H9 (cell line): ENCODE measurements around the gene CLN5. TPM values are rescaled to one million over a fixed set of nuclear protein-coding genes. Genes with fewer than 3 reads are reported as not detected.
A peak's percentile ranks its signal among the peaks of the same experiment; 100 is the strongest.

Source experiments
- DNase-seq: peaks from one replicate; pipeline ENCODE4 v3.0.0-alpha.2; 2017
- H2AFZ ChIP-seq: one replicate; pipeline ENCODE4 v1.6.1; 2013; ENCODE audit warnings: mild to moderate bottlenecking, low read length, control low read depth, moderate library complexity
- H2AK5ac ChIP-seq: 2 replicates; pipeline ENCODE4 v1.6.1; 2013; ENCODE audit warnings: low read length, control low read depth, mixed read lengths; ENCODE audit not compliant: insufficient read length
- H2BK120ac ChIP-seq: one replicate; pipeline ENCODE4 v1.6.1; 2013; ENCODE audit warnings: low read depth, mild to moderate bottlenecking, low read length, control low read depth, inconsistent platforms; ENCODE audit not compliant: poor library complexity, severe bottlenecking
- H2BK12ac ChIP-seq: 2 replicates; pipeline ENCODE4 v1.6.1; 2013; ENCODE audit warnings: low read length, control low read depth, mixed read lengths, low read depth; ENCODE audit not compliant: insufficient read length
- H2BK15ac ChIP-seq: 2 replicates; pipeline ENCODE4 v1.6.1; 2013; ENCODE audit warnings: low read depth, low read length, control low read depth
- H2BK20ac ChIP-seq: one replicate; pipeline ENCODE4 v1.6.1; 2013; ENCODE audit warnings: low read depth, mild to moderate bottlenecking, low read length, control low read depth, inconsistent platforms; ENCODE audit not compliant: poor library complexity, severe bottlenecking
- H2BK5ac ChIP-seq: 2 replicates; pipeline ENCODE4 v1.6.1; 2013; ENCODE audit warnings: low read length, control low read depth, mixed read lengths; ENCODE audit not compliant: insufficient read length
- H3K14ac ChIP-seq: 2 replicates; pipeline ENCODE4 v1.6.1; 2013; ENCODE audit warnings: low read length, control low read depth; ENCODE audit not compliant: insufficient read depth
- H3K18ac ChIP-seq: 2 replicates; pipeline ENCODE4 v1.6.1; 2013; ENCODE audit warnings: low read depth, mild to moderate bottlenecking, mixed read lengths, low read length, control low read depth; ENCODE audit not compliant: insufficient read length
- H3K23ac ChIP-seq: 2 replicates; pipeline ENCODE4 v1.6.1; 2013; ENCODE audit warnings: low read length, control low read depth, mixed read lengths, low read depth; ENCODE audit not compliant: insufficient read length
- H3K23me2 ChIP-seq: 2 replicates; pipeline ENCODE4 v1.6.1; 2013; ENCODE audit warnings: low read depth, mild to moderate bottlenecking, mixed read lengths, low read length, control low read depth; ENCODE audit not compliant: insufficient read length, poor library complexity, severe bottlenecking
- H3K27ac ChIP-seq: 2 replicates; pipeline ENCODE4 v1.5.1; 2013; ENCODE audit warnings: low read length, control low read depth, mixed read lengths, low read depth; ENCODE audit not compliant: insufficient read length
- H3K27me3 ChIP-seq: 2 replicates; pipeline ENCODE4 v1.6.1; 2013; ENCODE audit warnings: low read length, control low read depth, inconsistent platforms; ENCODE audit not compliant: insufficient read depth
- H3K4ac ChIP-seq: 2 replicates; pipeline ENCODE4 v1.6.1; 2013; ENCODE audit warnings: low read depth, mild to moderate bottlenecking, control low read depth, inconsistent platforms, low read length, moderate library complexity
- H3K4me1 ChIP-seq: 2 replicates; pipeline ENCODE4 v1.6.1; 2013; ENCODE audit warnings: low read length, control low read depth, inconsistent platforms; ENCODE audit not compliant: insufficient read depth
- H3K4me2 ChIP-seq: 2 replicates; pipeline ENCODE4 v1.6.1; 2013; ENCODE audit warnings: low read length, control low read depth, mixed read lengths; ENCODE audit not compliant: insufficient read length, insufficient read depth
- H3K56ac ChIP-seq: 2 replicates; pipeline ENCODE4 v1.6.1; 2013; ENCODE audit warnings: low read depth, mild to moderate bottlenecking, mixed read lengths, low read length, control low read depth; ENCODE audit not compliant: insufficient read length
- H3K79me1 ChIP-seq: 2 replicates; pipeline ENCODE4 v1.6.1; 2013; ENCODE audit warnings: low read depth, mild to moderate bottlenecking, moderate library complexity, low read length, control low read depth, inconsistent platforms; ENCODE audit not compliant: insufficient read depth, poor library complexity, severe bottlenecking
- H3K79me2 ChIP-seq: 2 replicates; pipeline ENCODE4 v1.6.1; 2013; ENCODE audit warnings: low read length, control low read depth, inconsistent platforms; ENCODE audit not compliant: insufficient read depth
- H3K9ac ChIP-seq: 2 replicates; pipeline ENCODE4 v1.6.1; 2013; ENCODE audit warnings: low read length, control low read depth, mixed read lengths; ENCODE audit not compliant: insufficient read length; ENCODE audit errors: extremely low read depth
- H3K9me3 ChIP-seq: one replicate; pipeline ENCODE4 v1.6.1; 2013; ENCODE audit warnings: low read depth, low read length, inconsistent platforms; ENCODE audit not compliant: control insufficient read depth
- H3T11ph ChIP-seq: one replicate; pipeline ENCODE4 v1.6.1; 2013; ENCODE audit warnings: mild to moderate bottlenecking, low read length, control low read depth, inconsistent platforms
- H4K20me1 ChIP-seq: one replicate; pipeline ENCODE4 v1.6.1; 2013; ENCODE audit not compliant: control insufficient read depth, insufficient read length, insufficient read depth
- H4K5ac ChIP-seq: 2 replicates; pipeline ENCODE4 v1.6.1; 2013; ENCODE audit warnings: low read depth, mild to moderate bottlenecking, mixed read lengths, low read length, control low read depth; ENCODE audit not compliant: insufficient read length
- H4K8ac ChIP-seq: replicated peaks from 2 replicates; pipeline ENCODE4 v1.6.1; 2013; ENCODE audit warnings: low read length, control low read depth, mixed read lengths, low read depth; ENCODE audit not compliant: insufficient read length
- H4K91ac ChIP-seq: 2 replicates; pipeline ENCODE4 v1.6.1; 2013; ENCODE audit warnings: low read depth, mild to moderate bottlenecking, moderate library complexity, mixed read lengths, low read length, control low read depth; ENCODE audit not compliant: insufficient read length
- H3K27ac Mint-ChIP-seq, 3 experiments: 2 replicates in 2 of 3; 3 replicates in 1 of 3; pipeline ENCODE4 v1.8.0; 2020 to 2021; ENCODE audit warnings: mixed read lengths in 3 of 3, mild to moderate bottlenecking in 1 of 3, moderate library complexity in 1 of 3
- H3K27me3 Mint-ChIP-seq: 2 replicates; pipeline ENCODE4 v1.8.0; 2021; ENCODE audit warnings: low read depth, mild to moderate bottlenecking, moderate library complexity, mixed read lengths
- H3K36me3 Mint-ChIP-seq, 3 experiments: 2 replicates in 2 of 3; 3 replicates in 1 of 3; pipeline ENCODE4 v1.8.0; 2020 to 2021; ENCODE audit warnings: low read depth in 3 of 3, mixed read lengths in 3 of 3; ENCODE audit not compliant: insufficient read depth in 1 of 3
- H3K4me1 Mint-ChIP-seq, 2 experiments: 2 replicates each; pipeline ENCODE4 v1.8.0; 2020; ENCODE audit warnings: mixed read lengths in 2 of 2
- H3K4me3 Mint-ChIP-seq, 2 experiments: 2 replicates in 1 of 2; 3 replicates in 1 of 2; pipeline ENCODE4 v1.8.0; 2020 to 2021; ENCODE audit warnings: mild to moderate bottlenecking in 2 of 2, mixed read lengths in 2 of 2, moderate library complexity in 1 of 2
- H3K9me3 Mint-ChIP-seq, 2 experiments: 2 replicates in 1 of 2; 3 replicates in 1 of 2; pipeline ENCODE4 v1.8.0; 2020; ENCODE audit warnings: mild to moderate bottlenecking in 2 of 2, mixed read lengths in 2 of 2, moderate library complexity in 1 of 2
- WGBS: extraction: QIAGEN DNeasy Blood & Tissue Kit; methylation state at CpG from one replicate; pipeline ENCODE4 v1.1.7; 2013; ENCODE audit warnings: missing lambda C conversion rate, low lambda C conversion rate, mixed read lengths; ENCODE audit not compliant: insufficient read length; ENCODE audit errors: extremely low coverage; 5-methylcytosine and 5-hydroxymethylcytosine counted together
- total RNA-seq: library from RNA; stranded (reverse); gene quantifications from 2 replicates; pipeline ENCODE4 v1.2.1, GENCODE V29; 2021
- TF ChIP-seq, protein P1 (sequence below): fragments of 200-600 bp; sonication (generic); conservative IDR thresholded peaks from 3 replicates; pipeline ENCODE4 v1.8.0; 2021; ENCODE audit warnings: antibody characterized with exemption, mild to moderate bottlenecking

Gene CLN5
- total RNA-seq, 1 experiment from 2014 or later = 8.3 TPM

DNA sequence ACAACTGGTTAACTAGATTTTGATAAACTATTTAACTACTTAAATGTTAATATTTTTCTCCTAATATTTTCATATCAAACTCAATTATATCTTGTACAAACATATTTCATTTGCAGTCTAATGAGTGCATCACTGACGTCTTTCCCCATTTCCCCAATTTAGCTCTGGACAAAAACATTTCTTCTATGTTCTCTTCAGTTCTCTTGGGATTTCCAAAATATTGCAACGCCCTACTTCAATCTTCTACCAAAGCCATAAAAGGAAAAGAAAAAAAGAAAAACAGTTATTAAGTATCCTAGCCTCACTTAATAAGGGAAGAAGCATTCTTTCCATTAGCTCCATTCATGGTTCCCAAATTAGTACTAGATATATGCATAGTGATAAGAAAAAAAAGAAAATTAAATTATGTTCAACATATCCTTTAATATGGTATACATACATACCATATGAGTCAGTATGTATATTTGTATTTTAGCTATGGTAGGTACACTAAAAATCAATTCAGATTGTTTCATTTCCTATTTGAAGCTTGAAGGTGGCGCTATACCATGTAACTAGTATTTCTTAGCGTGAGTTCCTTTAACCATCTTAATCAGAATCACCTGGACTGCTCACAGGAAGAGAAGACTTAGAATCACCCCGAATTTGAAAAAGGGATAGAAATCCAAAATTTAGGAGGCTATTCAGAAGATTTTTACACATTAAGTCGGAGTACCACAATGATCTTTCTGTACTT, 25.2 kb downstream of the CLN5 start:
- Histone ChIP-seq H3K79me1 (peaks cover 4% of the 10 kb centered on the region), H2AFZ (no peak overlapping the region), H2BK5ac (no peak overlapping the region), H3K27ac (no peak overlapping the region), H3K4ac (no peak overlapping the region), H4K20me1 (no peaks in the 10 kb centered on the region), H4K5ac (no peak overlapping the region), H3K9me3 (no peaks in the 10 kb centered on the region), H2BK12ac (no peak overlapping the region), H3K27me3 (no peaks in the 10 kb centered on the region), H3K9ac (no peak overlapping the region), H3K18ac (no peak overlapping the region), H3K23ac (no peak overlapping the region), H3K23me2 (no peaks in the 10 kb centered on the region), H2BK120ac (no peak overlapping the region), H3K4me2 (no peak overlapping the region), H3T11ph (no peak overlapping the region), H3K4me1 (no peaks in the 10 kb centered on the region), H2AK5ac (no peak overlapping the region), H4K8ac (no peak overlapping the region), H3K79me2 (no peaks in the 10 kb centered on the region; the same call in 1 of the 2 replicates), H4K91ac (no peak overlapping the region), H2BK20ac (no peak overlapping the region), H2BK15ac (no peak overlapping the region), H3K56ac (no peak overlapping the region), H3K14ac (no peak overlapping the region)
- TF ChIP-seq, protein P1, sequence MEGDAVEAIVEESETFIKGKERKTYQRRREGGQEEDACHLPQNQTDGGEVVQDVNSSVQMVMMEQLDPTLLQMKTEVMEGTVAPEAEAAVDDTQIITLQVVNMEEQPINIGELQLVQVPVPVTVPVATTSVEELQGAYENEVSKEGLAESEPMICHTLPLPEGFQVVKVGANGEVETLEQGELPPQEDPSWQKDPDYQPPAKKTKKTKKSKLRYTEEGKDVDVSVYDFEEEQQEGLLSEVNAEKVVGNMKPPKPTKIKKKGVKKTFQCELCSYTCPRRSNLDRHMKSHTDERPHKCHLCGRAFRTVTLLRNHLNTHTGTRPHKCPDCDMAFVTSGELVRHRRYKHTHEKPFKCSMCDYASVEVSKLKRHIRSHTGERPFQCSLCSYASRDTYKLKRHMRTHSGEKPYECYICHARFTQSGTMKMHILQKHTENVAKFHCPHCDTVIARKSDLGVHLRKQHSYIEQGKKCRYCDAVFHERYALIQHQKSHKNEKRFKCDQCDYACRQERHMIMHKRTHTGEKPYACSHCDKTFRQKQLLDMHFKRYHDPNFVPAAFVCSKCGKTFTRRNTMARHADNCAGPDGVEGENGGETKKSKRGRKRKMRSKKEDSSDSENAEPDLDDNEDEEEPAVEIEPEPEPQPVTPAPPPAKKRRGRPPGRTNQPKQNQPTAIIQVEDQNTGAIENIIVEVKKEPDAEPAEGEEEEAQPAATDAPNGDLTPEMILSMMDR = 0 out of 3 replicates have a peak, but pooled peaks have one; percentile 37
- no peak for DNase-seq
- Mint-ChIP-seq H3K36me3 (peaks cover 11 to 57% (median 54%) of the 10 kb centered on the region in 3 experiments; a peak in 6 of 7 replicates), H3K4me1 (no peaks in the 10 kb centered on the region), H3K27ac (no peak overlapping the region), H3K27me3 (no peaks in the 10 kb centered on the region), H3K9me3 (no peaks in the 10 kb centered on the region), H3K4me3 (no peak overlapping the region)
- WGBS = no CpG with 5 or more reads among the region's 6 CpGs
